Measurements from ENCODE around the gene IQSEC3.
"Not testable (repeated sequence)": the region's sequence is repeated elsewhere in the genome, so short reads cannot be mapped to it uniquely, and the experiment has no call there.

Gene IQSEC3

DNA sequence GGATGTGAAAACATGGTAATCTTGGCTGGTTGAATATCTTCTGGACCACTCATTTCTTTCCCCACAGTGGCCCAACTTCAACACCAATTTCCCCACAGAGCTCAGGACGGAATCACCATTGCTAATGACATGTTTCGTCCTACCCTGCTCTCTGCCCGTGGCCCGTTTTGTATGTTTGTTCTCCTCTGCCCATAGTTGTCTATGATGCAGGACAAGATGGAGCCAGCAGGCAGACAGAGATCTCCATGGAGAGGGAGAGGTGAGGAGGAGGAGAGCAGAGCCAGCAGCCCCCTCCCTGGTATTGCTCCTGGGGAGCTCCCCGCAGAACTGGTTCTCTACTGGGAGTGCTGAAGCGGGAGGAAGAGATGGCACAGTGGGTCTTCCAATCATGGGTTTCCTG lies 3.1 kb downstream of the IQSEC3 start:
- H3K9ac ChIP-seq (ENCODE audit: low read depth in 1 of 2, low read length in 2 of 2): not testable (repeated sequence)

DNA sequence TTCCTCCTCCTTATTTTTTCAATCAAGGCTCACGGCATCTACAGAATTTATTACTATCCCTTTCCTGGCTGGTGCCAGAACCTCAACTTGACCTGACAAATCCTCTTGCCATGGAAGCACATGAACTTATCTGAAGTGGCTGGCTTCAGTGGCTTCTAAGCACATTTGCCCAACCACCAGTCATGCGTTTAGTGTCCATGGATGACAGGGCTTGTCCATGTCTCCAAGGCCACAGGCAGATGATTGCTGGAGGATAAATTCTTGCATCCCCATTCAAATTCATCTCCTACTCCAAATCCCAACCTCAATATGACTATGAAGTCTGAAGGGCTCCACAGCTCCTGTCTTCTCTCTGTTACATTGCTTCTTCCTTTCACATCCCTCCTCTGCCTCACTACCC lies 4.0 kb downstream of the IQSEC3 start:
- H3K9ac ChIP-seq (ENCODE audit: low read depth in 1 of 2, low read length in 2 of 2); H3K27me3 ChIP-seq (ENCODE audit: control insufficient read depth in 1 of 2, insufficient read depth in 2 of 2, low read length in 2 of 2); H3K4me3 ChIP-seq (ENCODE audit: low read depth in 1 of 2, low read length in 2 of 2); H3K9me3 ChIP-seq (ENCODE audit: control insufficient read depth in 1 of 2, low read length in 2 of 2); H3K4me1 ChIP-seq (ENCODE audit: control insufficient read depth in 1 of 2, insufficient read depth in 2 of 2, low read length in 2 of 2); H3K27ac ChIP-seq (ENCODE audit: low read depth, low read length); H3K36me3 ChIP-seq (ENCODE audit: control insufficient read depth in 1 of 2, insufficient read depth in 2 of 2, low read length in 2 of 2): not testable (repeated sequence)

More for the DNA sequence above, 3.1 kb downstream of the IQSEC3 start:
- H3K9me3 ChIP-seq (ENCODE audit: control insufficient read depth in 1 of 2, low read length in 2 of 2); H3K27ac ChIP-seq (ENCODE audit: low read depth, low read length); H3K4me3 ChIP-seq (ENCODE audit: low read depth in 1 of 2, low read length in 2 of 2); H3K4me1 ChIP-seq (ENCODE audit: control insufficient read depth in 1 of 2, insufficient read depth in 2 of 2, low read length in 2 of 2); H3K36me3 ChIP-seq (ENCODE audit: control insufficient read depth in 1 of 2, insufficient read depth in 2 of 2, low read length in 2 of 2); H3K27me3 ChIP-seq (ENCODE audit: control insufficient read depth in 1 of 2, insufficient read depth in 2 of 2, low read length in 2 of 2): not testable (repeated sequence)

GRCh38 chr12:72018-72417 lies 5.5 kb downstream of the IQSEC3 start:
- not testable (repeated sequence) for H3K27me3 ChIP-seq (ENCODE audit: control insufficient read depth in 1 of 2, insufficient read depth in 2 of 2, low read length in 2 of 2); H3K4me3 ChIP-seq (ENCODE audit: low read depth in 1 of 2, low read length in 2 of 2)

GRCh38 chr12:74420-75190 lies 8.0 kb downstream of the IQSEC3 start:
- peaks cover 7 to 15% of the 10 kb centered on the region in 2 donors for H3K27me3 ChIP-seq (ENCODE audit: control insufficient read depth in 1 of 2, insufficient read depth in 2 of 2, low read length in 2 of 2)

More at GRCh38 chr12:72018-72417, 5.5 kb downstream of the IQSEC3 start:
- not testable (repeated sequence) for H3K9ac ChIP-seq (ENCODE audit: low read depth in 1 of 2, low read length in 2 of 2); H3K36me3 ChIP-seq (ENCODE audit: control insufficient read depth in 1 of 2, insufficient read depth in 2 of 2, low read length in 2 of 2); H3K27ac ChIP-seq (ENCODE audit: low read depth, low read length); H3K9me3 ChIP-seq (ENCODE audit: control insufficient read depth in 1 of 2, low read length in 2 of 2); H3K4me1 ChIP-seq (ENCODE audit: control insufficient read depth in 1 of 2, insufficient read depth in 2 of 2, low read length in 2 of 2)

GRCh38 chr12:75541-75940 lies 9.0 kb downstream of the IQSEC3 start:
- not testable (repeated sequence) for H3K27ac ChIP-seq (ENCODE audit: low read depth, low read length); H3K9me3 ChIP-seq (ENCODE audit: control insufficient read depth in 1 of 2, low read length in 2 of 2); H3K9ac ChIP-seq (ENCODE audit: low read depth in 1 of 2, low read length in 2 of 2); H3K4me1 ChIP-seq (ENCODE audit: control insufficient read depth in 1 of 2, insufficient read depth in 2 of 2, low read length in 2 of 2); H3K4me3 ChIP-seq (ENCODE audit: low read depth in 1 of 2, low read length in 2 of 2); H3K36me3 ChIP-seq (ENCODE audit: control insufficient read depth in 1 of 2, insufficient read depth in 2 of 2, low read length in 2 of 2)
- H3K27me3 ChIP-seq (ENCODE audit: control insufficient read depth in 1 of 2, insufficient read depth in 2 of 2, low read length in 2 of 2): peaks cover 12 to 18% of the 10 kb centered on the region in 2 donors

More at GRCh38 chr12:74420-75190, 8.0 kb downstream of the IQSEC3 start:
- H3K4me3 ChIP-seq (ENCODE audit: low read depth in 1 of 2, low read length in 2 of 2); H3K4me1 ChIP-seq (ENCODE audit: control insufficient read depth in 1 of 2, insufficient read depth in 2 of 2, low read length in 2 of 2); H3K27ac ChIP-seq (ENCODE audit: low read depth, low read length); H3K36me3 ChIP-seq (ENCODE audit: control insufficient read depth in 1 of 2, insufficient read depth in 2 of 2, low read length in 2 of 2); H3K9ac ChIP-seq (ENCODE audit: low read depth in 1 of 2, low read length in 2 of 2); H3K9me3 ChIP-seq (ENCODE audit: control insufficient read depth in 1 of 2, low read length in 2 of 2): not testable (repeated sequence)

DNA sequence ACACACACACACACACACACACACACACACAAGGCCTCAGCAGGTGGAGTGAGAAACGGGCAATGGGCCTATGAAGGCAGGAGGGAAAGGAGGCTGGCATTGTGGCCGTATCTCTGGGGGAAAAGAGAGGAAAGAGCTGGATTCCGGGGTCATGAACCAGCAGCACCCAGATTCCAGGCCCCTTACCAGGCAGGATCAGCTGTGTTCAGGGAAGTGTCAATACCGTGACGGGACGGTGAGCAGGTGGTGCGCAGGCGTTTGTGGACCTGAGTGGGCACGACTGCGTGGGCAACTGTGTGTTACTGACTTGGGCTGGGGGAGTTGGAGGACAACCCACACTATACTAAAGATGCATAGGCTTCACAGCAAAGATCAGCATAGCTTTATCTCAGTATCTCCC lies 9.5 kb downstream of the IQSEC3 start:
- peaks cover 16 to 20% of the 10 kb centered on the region in 2 donors for H3K27me3 ChIP-seq (ENCODE audit: control insufficient read depth in 1 of 2, insufficient read depth in 2 of 2, low read length in 2 of 2)
- not testable (repeated sequence) for H3K27ac ChIP-seq (ENCODE audit: low read depth, low read length); H3K9me3 ChIP-seq (ENCODE audit: control insufficient read depth in 1 of 2, low read length in 2 of 2); H3K4me3 ChIP-seq (ENCODE audit: low read depth in 1 of 2, low read length in 2 of 2); H3K36me3 ChIP-seq (ENCODE audit: control insufficient read depth in 1 of 2, insufficient read depth in 2 of 2, low read length in 2 of 2); H3K4me1 ChIP-seq (ENCODE audit: control insufficient read depth in 1 of 2, insufficient read depth in 2 of 2, low read length in 2 of 2); H3K9ac ChIP-seq (ENCODE audit: low read depth in 1 of 2, low read length in 2 of 2)

DNA sequence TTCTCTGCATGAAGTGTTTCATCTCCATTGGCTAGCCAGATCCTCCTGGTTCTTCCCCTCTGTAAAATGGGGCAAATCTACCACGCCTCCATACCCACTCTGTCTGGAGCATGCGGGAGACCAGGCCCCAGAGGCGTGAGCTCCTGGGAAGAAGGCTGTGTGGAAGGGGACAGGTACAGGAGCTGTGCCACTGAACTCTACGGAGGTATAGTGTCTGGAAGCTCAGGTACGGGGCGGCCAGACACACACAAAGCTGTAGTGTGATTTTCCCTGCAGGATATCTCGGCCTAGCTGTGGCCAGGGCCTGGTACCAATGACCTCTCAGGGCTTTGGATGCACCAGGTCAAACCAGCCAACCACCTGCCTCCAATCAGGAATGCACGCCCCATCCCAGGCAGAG lies 10.0 kb downstream of the IQSEC3 start:
- H3K27me3 ChIP-seq (ENCODE audit: control insufficient read depth in 1 of 2, insufficient read depth in 2 of 2, low read length in 2 of 2): peaks cover 16 to 24% of the 10 kb centered on the region in 2 donors
- H3K4me1 ChIP-seq (ENCODE audit: control insufficient read depth in 1 of 2, insufficient read depth in 2 of 2, low read length in 2 of 2); H3K9me3 ChIP-seq (ENCODE audit: control insufficient read depth in 1 of 2, low read length in 2 of 2); H3K27ac ChIP-seq (ENCODE audit: low read depth, low read length); H3K9ac ChIP-seq (ENCODE audit: low read depth in 1 of 2, low read length in 2 of 2); H3K4me3 ChIP-seq (ENCODE audit: low read depth in 1 of 2, low read length in 2 of 2); H3K36me3 ChIP-seq (ENCODE audit: control insufficient read depth in 1 of 2, insufficient read depth in 2 of 2, low read length in 2 of 2): not testable (repeated sequence)

DNA sequence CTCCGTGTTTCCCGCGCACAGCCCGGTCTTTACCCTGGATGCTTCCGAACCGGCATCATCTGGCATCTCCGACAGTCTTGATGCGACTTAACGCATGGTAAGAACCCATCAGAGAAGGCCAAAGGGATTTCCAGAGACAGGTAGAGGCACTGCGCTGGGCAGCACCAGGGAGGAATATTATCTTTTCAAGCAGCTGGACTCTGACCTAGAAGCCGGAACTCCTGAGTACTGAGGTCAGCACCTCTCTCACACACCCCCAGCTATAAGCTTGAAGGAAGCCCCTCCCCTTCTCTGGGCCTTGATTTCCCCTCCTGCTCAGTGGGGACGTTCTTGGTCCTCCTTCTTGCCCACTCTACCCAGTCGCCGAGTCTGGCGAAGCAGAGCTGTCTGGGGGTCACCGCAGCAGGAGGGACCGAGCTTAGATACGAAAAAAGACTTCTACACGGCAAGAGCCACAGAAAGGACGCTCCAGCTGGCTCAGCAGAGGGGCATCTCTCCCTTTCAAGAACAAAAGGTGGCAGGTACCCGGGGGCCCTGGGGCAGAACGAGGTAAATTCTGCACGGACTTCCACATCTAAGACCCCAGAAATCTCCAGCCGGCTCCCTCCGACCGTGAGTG lies 10.6 kb downstream of the IQSEC3 start:
- not testable (repeated sequence) for H3K9ac ChIP-seq (ENCODE audit: low read depth in 1 of 2, low read length in 2 of 2); H3K27ac ChIP-seq (ENCODE audit: low read depth, low read length); H3K4me1 ChIP-seq (ENCODE audit: control insufficient read depth in 1 of 2, insufficient read depth in 2 of 2, low read length in 2 of 2); H3K9me3 ChIP-seq (ENCODE audit: control insufficient read depth in 1 of 2, low read length in 2 of 2); H3K4me3 ChIP-seq (ENCODE audit: low read depth in 1 of 2, low read length in 2 of 2); H3K36me3 ChIP-seq (ENCODE audit: control insufficient read depth in 1 of 2, insufficient read depth in 2 of 2, low read length in 2 of 2)
- peaks cover 16 to 26% of the 10 kb centered on the region in 2 donors for H3K27me3 ChIP-seq (ENCODE audit: control insufficient read depth in 1 of 2, insufficient read depth in 2 of 2, low read length in 2 of 2)

DNA sequence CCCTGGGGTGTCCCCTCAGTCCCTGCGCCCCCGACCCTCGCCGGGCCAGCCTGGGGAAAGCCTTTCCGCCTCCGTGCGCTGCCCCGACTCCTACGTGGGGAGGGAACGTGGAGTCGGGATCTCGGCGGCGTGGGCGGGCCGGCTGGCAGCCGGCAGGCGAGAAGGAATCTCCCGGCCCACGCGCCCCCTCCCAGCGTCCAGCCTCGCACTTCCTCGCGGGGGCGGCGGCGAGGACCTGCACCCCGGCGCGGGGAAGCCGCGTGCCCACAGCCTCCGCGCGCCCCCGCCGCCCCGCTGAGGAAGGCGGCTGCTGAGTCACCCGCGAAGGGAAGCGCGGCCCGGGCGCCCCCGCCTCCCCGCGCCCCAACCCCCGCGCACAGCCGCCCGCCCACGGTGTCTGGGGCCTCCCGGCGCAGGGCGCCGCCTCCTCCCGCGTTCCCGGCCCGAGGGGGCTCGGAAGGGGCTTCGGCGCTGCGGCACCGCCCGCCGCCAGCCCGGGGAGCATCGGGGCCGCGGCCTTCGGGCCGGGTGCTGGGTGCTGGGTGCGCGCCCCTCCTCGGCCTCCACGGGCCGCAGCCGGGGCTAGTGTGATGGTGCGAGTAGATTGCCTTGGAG lies 11.3 kb downstream of the IQSEC3 start:
- not testable (repeated sequence) for H3K9ac ChIP-seq (ENCODE audit: low read depth in 1 of 2, low read length in 2 of 2); H3K9me3 ChIP-seq (ENCODE audit: control insufficient read depth in 1 of 2, low read length in 2 of 2); H3K27ac ChIP-seq (ENCODE audit: low read depth, low read length); H3K4me3 ChIP-seq (ENCODE audit: low read depth in 1 of 2, low read length in 2 of 2); H3K36me3 ChIP-seq (ENCODE audit: control insufficient read depth in 1 of 2, insufficient read depth in 2 of 2, low read length in 2 of 2); H3K4me1 ChIP-seq (ENCODE audit: control insufficient read depth in 1 of 2, insufficient read depth in 2 of 2, low read length in 2 of 2)
- H3K27me3 ChIP-seq (ENCODE audit: control insufficient read depth in 1 of 2, insufficient read depth in 2 of 2, low read length in 2 of 2): peaks cover 16 to 26% of the 10 kb centered on the region in 2 donors

DNA sequence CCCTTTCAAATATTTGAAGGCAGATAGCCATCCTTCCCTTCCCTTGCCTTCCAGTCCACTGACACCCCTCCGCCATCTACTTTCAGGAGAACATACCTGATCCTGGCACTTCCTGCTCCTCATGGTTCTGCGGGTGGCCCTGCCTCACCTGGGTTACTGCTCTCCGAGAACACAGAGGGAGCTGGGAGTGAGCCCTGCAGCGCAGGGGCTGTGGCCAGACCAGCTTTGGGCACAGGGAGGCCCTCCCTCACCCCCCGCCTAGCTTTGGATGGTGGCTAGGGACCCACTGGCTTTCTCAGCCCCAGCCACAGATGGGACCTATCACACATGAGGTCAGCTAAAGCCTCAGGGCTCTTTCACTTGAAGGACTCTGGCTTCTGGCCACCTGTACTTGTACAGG lies 12.4 kb downstream of the IQSEC3 start:
- Histone ChIP-seq H3K27ac (ENCODE audit: low read depth, low read length) (no peak overlapping the region), H3K27me3 (ENCODE audit: control insufficient read depth in 1 of 2, insufficient read depth in 2 of 2, low read length in 2 of 2) (peaks cover 16 to 26% of the 10 kb centered on the region in 2 donors), H3K4me1 (ENCODE audit: control insufficient read depth in 1 of 2, insufficient read depth in 2 of 2, low read length in 2 of 2) (no peaks in the 10 kb centered on the region), H3K4me3 (ENCODE audit: low read depth in 1 of 2, low read length in 2 of 2) (no peak overlapping the region), H3K9me3 (ENCODE audit: control insufficient read depth in 1 of 2, low read length in 2 of 2) (no peaks in the 10 kb centered on the region), H3K36me3 (ENCODE audit: control insufficient read depth in 1 of 2, insufficient read depth in 2 of 2, low read length in 2 of 2) (no peaks in the 10 kb centered on the region), H3K9ac (ENCODE audit: low read depth in 1 of 2, low read length in 2 of 2) (no peak overlapping the region)
